SK-N-SH treated with all-trans-retinoic acid at 6 μM for 48 hours (cell line): ENCODE results near the gene CPT1B.
A peak's percentile ranks its signal among the peaks of the same experiment; 100 is the strongest.

Experiments
- ATAC-seq: fragments of 200-7000 bp; cut with Tn5 transposase; 3 replicates; pipeline ENCODE4 v1.9.1; 2020; ENCODE audit warnings: mild to moderate bottlenecking, moderate library complexity
- ARNTL ChIP-seq: fragments of 450-650 bp; formaldehyde crosslinking; IDR thresholded peaks from 2 replicates; pipeline ENCODE4 v1.5.0; 2020; ENCODE audit warnings: low read depth, mild to moderate bottlenecking, moderate library complexity, borderline replicate concordance
- BACH2 ChIP-seq: fragments of 250-450 bp; sonication (Bioruptor Pico); IDR thresholded peaks from 2 replicates; pipeline ENCODE4 v1.9.0; 2021; ENCODE audit warnings: mild to moderate bottlenecking, borderline replicate concordance
- CSDC2 ChIP-seq: fragments of 250-450 bp; sonication (Bioruptor Pico); IDR thresholded peaks from 2 replicates; pipeline ENCODE4 v1.5.0; 2020; ENCODE audit warnings: mild to moderate bottlenecking, moderate library complexity
- ESRRG ChIP-seq: fragments of 250-450 bp; sonication (Bioruptor Pico); IDR thresholded peaks from 2 replicates; pipeline ENCODE4 v1.6.1; 2021; ENCODE audit warnings: mild to moderate bottlenecking
- GLIS3 ChIP-seq: fragments of 250-450 bp; sonication (Bioruptor Pico); IDR thresholded peaks from 2 replicates; pipeline ENCODE4 v1.5.0; 2020; ENCODE audit warnings: mild to moderate bottlenecking, moderate library complexity
- ISL1 ChIP-seq: fragments of 250-450 bp; sonication (Bioruptor Pico); IDR thresholded peaks from 2 replicates; pipeline ENCODE4 v2.1.2; 2022; ENCODE audit warnings: mild to moderate bottlenecking, moderate library complexity
- OSR1 ChIP-seq: fragments of 250-450 bp; sonication (Bioruptor Pico); IDR thresholded peaks from 2 replicates; pipeline ENCODE4 v1.8.0; 2022; ENCODE audit warnings: moderate library complexity, mild to moderate bottlenecking, inconsistent platforms
- PPARA ChIP-seq: fragments of 250-450 bp; sonication (Bioruptor Pico); IDR thresholded peaks from 2 replicates; pipeline ENCODE4 v1.5.0; 2020; ENCODE audit warnings: mild to moderate bottlenecking, borderline replicate concordance
- RARB ChIP-seq: fragments of 250-450 bp; sonication (Bioruptor Pico); IDR thresholded peaks from 2 replicates; pipeline ENCODE4 v1.8.0; 2021; ENCODE audit warnings: mild to moderate bottlenecking, moderate library complexity
- SNAI2 ChIP-seq: fragments of 250-450 bp; sonication (Bioruptor Pico); IDR thresholded peaks from 2 replicates; pipeline ENCODE4 v1.5.0; 2020; ENCODE audit warnings: mild to moderate bottlenecking, moderate library complexity
- TCF4 ChIP-seq: fragments of 250-450 bp; sonication (Bioruptor Pico); IDR thresholded peaks from 2 replicates; pipeline ENCODE4 v1.8.0; 2021; ENCODE audit warnings: mild to moderate bottlenecking, moderate library complexity, borderline replicate concordance
- TOX ChIP-seq: fragments of 250-450 bp; sonication (Bioruptor Pico); IDR thresholded peaks from 2 replicates; pipeline ENCODE4 v1.8.0; 2021; ENCODE audit warnings: mild to moderate bottlenecking, moderate library complexity, borderline replicate concordance
- ZC3H10 ChIP-seq: fragments of 250-450 bp; sonication (Bioruptor Pico); IDR thresholded peaks from 2 replicates; pipeline ENCODE4 v1.5.1; 2021; ENCODE audit warnings: mild to moderate bottlenecking, moderate library complexity
- ZFP3 ChIP-seq: fragments of 250-450 bp; sonication (Bioruptor Pico); IDR thresholded peaks from 2 replicates; pipeline ENCODE4 v1.5.0; 2020; ENCODE audit warnings: mild to moderate bottlenecking, moderate library complexity
- ZFP30 ChIP-seq: fragments of 450-650 bp; formaldehyde crosslinking; IDR thresholded peaks from 2 replicates; pipeline ENCODE4 v1.5.0; 2022; ENCODE audit warnings: mild to moderate bottlenecking, moderate library complexity
- ZNF565 ChIP-seq: fragments of 450-650 bp; formaldehyde crosslinking; conservative IDR thresholded peaks from 2 replicates; pipeline ENCODE4 v1.5.0; 2020; ENCODE audit warnings: low read depth, mild to moderate bottlenecking, moderate library complexity
- ZNF70 ChIP-seq: fragments of 450-650 bp; formaldehyde crosslinking; IDR thresholded peaks from 2 replicates; pipeline ENCODE4 v1.5.0; 2020; ENCODE audit warnings: mild to moderate bottlenecking, moderate library complexity
- ZNF8 ChIP-seq: fragments of 450-650 bp; formaldehyde crosslinking; IDR thresholded peaks from 2 replicates; pipeline ENCODE4 v1.5.0; 2020; ENCODE audit warnings: mild to moderate bottlenecking, moderate library complexity
- TF ChIP-seq, protein P1 (sequence below): fragments of 250-450 bp; sonication (Bioruptor Pico); IDR thresholded peaks from 2 replicates; pipeline ENCODE4 v1.5.1; 2020; ENCODE audit warnings: low read depth, mild to moderate bottlenecking, moderate library complexity
- TF ChIP-seq, protein P2 (sequence below): fragments of 250-450 bp; sonication (Bioruptor Pico); IDR thresholded peaks from 2 replicates; pipeline ENCODE4 v1.8.0; 2021; ENCODE audit warnings: low read depth, mild to moderate bottlenecking, moderate library complexity, borderline replicate concordance
- TF ChIP-seq, protein P3 (sequence below): fragments of 250-450 bp; sonication (Bioruptor Pico); IDR thresholded peaks from 2 replicates; pipeline ENCODE4 v1.5.1; 2021; ENCODE audit warnings: mild to moderate bottlenecking, moderate library complexity
- TF ChIP-seq, protein P4 (sequence below): fragments of 250-450 bp; sonication (Bioruptor Pico); IDR thresholded peaks from 2 replicates; pipeline ENCODE4 v1.8.0; 2020; ENCODE audit warnings: mild to moderate bottlenecking, moderate library complexity, borderline replicate concordance
- TF ChIP-seq, protein P5 (sequence below): fragments of 250-450 bp; sonication (Bioruptor Pico); IDR thresholded peaks from 2 replicates; pipeline ENCODE4 v1.5.0; 2020; ENCODE audit warnings: mild to moderate bottlenecking, moderate library complexity

The CPT1B gene

DNA sequence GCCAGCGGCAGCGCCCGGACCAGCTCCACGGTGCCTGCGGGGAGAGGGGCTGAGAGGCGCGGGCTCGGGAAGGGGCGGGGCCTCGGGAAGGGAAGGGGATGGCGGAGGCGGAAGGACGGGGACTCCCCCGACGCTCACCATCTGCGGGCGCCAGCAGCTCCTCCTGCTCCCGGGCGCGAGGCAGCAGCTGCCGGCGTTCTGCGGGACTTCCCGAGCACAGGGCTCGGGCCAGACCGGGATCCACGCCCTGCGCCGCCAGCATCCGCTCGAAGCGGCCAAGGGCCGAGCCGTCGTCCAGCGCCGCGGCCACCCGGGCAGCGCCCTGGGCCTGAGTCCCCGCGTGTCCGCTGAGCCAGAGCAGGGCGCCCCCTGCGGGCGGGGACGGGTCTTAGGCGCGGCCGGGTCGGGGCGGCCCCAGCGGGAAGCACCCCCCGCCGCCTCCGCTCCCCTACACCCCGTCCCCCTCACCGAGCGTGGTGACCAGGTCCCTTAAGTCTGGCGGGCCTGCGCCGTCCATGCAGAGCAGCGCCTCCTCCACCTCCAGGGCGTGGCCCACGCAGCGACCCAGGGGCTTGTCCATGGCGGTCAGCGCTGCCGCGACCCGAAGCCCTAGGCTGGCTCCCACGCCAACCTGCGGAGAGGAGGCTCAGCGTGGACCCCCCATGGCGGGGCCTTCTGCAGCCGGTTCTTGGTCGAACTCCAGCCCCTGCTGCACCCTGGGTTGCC lies 52.0 kb downstream of the CPT1B start:
- ATAC-seq: peak; percentile 47
- no peak for TF ChIP-seq ZC3H10
- TF ChIP-seq, protein P1, sequence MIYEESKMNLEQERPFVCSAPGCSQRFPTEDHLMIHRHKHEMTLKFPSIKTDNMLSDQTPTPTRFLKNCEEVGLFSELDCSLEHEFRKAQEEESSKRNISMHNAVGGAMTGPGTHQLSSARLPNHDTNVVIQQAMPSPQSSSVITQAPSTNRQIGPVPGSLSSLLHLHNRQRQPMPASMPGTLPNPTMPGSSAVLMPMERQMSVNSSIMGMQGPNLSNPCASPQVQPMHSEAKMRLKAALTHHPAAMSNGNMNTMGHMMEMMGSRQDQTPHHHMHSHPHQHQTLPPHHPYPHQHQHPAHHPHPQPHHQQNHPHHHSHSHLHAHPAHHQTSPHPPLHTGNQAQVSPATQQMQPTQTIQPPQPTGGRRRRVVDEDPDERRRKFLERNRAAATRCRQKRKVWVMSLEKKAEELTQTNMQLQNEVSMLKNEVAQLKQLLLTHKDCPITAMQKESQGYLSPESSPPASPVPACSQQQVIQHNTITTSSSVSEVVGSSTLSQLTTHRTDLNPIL (CRISPR knock-in tag): no peak
- TF ChIP-seq ZFP30 (CRISPR knock-in tag): no peak
- TF ChIP-seq ISL1: no peak
- TF ChIP-seq BACH2 (CRISPR knock-in tag): no peak
- TF ChIP-seq ZNF565: no peak
- no peak for TF ChIP-seq CSDC2 (CRISPR knock-in tag)
- no peak for TF ChIP-seq GLIS3
- TF ChIP-seq ZNF8 (CRISPR knock-in tag): no peak
- TF ChIP-seq SNAI2: no peak
- TF ChIP-seq TOX (CRISPR knock-in tag): no peak
- TF ChIP-seq ESRRG (CRISPR knock-in tag): no peak
- TF ChIP-seq RARB (CRISPR knock-in tag): no peak
- no peak for TF ChIP-seq OSR1 (CRISPR knock-in tag)
- TF ChIP-seq ZNF70 (CRISPR knock-in tag): no peak
- no peak for TF ChIP-seq TCF4 (CRISPR knock-in tag)
- TF ChIP-seq, protein P2, sequence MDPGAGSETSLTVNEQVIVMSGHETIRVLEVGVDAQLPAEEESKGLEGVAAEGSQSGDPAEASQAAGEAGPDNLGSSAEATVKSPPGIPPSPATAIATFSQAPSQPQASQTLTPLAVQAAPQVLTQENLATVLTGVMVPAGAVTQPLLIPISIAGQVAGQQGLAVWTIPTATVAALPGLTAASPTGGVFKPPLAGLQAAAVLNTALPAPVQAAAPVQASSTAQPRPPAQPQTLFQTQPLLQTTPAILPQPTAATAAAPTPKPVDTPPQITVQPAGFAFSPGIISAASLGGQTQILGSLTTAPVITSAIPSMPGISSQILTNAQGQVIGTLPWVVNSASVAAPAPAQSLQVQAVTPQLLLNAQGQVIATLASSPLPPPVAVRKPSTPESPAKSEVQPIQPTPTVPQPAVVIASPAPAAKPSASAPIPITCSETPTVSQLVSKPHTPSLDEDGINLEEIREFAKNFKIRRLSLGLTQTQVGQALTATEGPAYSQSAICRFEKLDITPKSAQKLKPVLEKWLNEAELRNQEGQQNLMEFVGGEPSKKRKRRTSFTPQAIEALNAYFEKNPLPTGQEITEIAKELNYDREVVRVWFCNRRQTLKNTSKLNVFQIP (CRISPR knock-in tag): no peak
- no peak for TF ChIP-seq PPARA
- TF ChIP-seq, all 23 proteins: peak for 0

DNA sequence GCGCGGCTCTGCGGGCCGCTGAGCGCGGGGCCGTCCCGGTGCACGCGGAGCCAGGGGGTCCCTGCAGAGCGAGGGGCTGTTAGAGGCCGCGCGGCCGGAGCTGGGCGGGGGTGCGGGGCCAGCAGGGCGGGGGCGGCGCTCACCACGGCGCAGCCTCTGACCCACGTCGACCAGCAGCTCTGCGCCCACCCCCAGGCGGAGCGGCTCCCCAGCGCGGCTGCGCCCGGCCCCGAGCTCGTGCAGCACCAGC lies 52.4 kb downstream of the CPT1B start:
- TF ChIP-seq GLIS3: no peak
- TF ChIP-seq RARB (CRISPR knock-in tag): no peak
- TF ChIP-seq ZFP3 (CRISPR knock-in tag): no peak
- no peak for TF ChIP-seq ESRRG (CRISPR knock-in tag)
- TF ChIP-seq, protein P3, sequence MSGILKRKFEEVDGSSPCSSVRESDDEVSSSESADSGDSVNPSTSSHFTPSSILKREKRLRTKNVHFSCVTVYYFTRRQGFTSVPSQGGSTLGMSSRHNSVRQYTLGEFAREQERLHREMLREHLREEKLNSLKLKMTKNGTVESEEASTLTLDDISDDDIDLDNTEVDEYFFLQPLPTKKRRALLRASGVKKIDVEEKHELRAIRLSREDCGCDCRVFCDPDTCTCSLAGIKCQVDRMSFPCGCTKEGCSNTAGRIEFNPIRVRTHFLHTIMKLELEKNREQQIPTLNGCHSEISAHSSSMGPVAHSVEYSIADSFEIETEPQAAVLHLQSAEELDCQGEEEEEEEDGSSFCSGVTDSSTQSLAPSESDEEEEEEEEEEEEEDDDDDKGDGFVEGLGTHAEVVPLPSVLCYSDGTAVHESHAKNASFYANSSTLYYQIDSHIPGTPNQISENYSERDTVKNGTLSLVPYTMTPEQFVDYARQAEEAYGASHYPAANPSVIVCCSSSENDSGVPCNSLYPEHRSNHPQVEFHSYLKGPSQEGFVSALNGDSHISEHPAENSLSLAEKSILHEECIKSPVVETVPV (CRISPR knock-in tag): no peak
- no peak for TF ChIP-seq ISL1
- no peak for TF ChIP-seq TOX (CRISPR knock-in tag)
- TF ChIP-seq, protein P4, sequence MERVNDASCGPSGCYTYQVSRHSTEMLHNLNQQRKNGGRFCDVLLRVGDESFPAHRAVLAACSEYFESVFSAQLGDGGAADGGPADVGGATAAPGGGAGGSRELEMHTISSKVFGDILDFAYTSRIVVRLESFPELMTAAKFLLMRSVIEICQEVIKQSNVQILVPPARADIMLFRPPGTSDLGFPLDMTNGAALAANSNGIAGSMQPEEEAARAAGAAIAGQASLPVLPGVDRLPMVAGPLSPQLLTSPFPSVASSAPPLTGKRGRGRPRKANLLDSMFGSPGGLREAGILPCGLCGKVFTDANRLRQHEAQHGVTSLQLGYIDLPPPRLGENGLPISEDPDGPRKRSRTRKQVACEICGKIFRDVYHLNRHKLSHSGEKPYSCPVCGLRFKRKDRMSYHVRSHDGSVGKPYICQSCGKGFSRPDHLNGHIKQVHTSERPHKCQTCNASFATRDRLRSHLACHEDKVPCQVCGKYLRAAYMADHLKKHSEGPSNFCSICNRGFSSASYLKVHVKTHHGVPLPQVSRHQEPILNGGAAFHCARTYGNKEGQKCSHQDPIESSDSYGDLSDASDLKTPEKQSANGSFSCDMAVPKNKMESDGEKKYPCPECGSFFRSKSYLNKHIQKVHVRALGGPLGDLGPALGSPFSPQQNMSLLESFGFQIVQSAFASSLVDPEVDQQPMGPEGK (CRISPR knock-in tag): no peak
- TF ChIP-seq, protein P5, sequence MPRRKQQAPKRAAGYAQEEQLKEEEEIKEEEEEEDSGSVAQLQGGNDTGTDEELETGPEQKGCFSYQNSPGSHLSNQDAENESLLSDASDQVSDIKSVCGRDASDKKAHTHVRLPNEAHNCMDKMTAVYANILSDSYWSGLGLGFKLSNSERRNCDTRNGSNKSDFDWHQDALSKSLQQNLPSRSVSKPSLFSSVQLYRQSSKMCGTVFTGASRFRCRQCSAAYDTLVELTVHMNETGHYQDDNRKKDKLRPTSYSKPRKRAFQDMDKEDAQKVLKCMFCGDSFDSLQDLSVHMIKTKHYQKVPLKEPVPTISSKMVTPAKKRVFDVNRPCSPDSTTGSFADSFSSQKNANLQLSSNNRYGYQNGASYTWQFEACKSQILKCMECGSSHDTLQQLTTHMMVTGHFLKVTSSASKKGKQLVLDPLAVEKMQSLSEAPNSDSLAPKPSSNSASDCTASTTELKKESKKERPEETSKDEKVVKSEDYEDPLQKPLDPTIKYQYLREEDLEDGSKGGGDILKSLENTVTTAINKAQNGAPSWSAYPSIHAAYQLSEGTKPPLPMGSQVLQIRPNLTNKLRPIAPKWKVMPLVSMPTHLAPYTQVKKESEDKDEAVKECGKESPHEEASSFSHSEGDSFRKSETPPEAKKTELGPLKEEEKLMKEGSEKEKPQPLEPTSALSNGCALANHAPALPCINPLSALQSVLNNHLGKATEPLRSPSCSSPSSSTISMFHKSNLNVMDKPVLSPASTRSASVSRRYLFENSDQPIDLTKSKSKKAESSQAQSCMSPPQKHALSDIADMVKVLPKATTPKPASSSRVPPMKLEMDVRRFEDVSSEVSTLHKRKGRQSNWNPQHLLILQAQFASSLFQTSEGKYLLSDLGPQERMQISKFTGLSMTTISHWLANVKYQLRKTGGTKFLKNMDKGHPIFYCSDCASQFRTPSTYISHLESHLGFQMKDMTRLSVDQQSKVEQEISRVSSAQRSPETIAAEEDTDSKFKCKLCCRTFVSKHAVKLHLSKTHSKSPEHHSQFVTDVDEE (CRISPR knock-in tag): no peak
- no peak for TF ChIP-seq ZNF565
- no peak for TF ChIP-seq ARNTL (CRISPR knock-in tag)
- no peak for TF ChIP-seq OSR1 (CRISPR knock-in tag)
- no peak for TF ChIP-seq ZC3H10
- TF ChIP-seq ZFP30 (CRISPR knock-in tag): no peak
- ATAC-seq: no peak; the same call in 2 of the 3 replicates
